Stimulated activated naive CD4-positive, alpha-beta T cell treated with Interleukin-2 at 50 U/mL for 16 hours (primary cell): ENCODE data around the gene IL1RN.

ENCODE experiments used
- DNase-seq: peaks from one replicate; lab custom pipeline; 2025; lab: John Stamatoyannopoulos, UW

The IL1RN gene

DNA sequence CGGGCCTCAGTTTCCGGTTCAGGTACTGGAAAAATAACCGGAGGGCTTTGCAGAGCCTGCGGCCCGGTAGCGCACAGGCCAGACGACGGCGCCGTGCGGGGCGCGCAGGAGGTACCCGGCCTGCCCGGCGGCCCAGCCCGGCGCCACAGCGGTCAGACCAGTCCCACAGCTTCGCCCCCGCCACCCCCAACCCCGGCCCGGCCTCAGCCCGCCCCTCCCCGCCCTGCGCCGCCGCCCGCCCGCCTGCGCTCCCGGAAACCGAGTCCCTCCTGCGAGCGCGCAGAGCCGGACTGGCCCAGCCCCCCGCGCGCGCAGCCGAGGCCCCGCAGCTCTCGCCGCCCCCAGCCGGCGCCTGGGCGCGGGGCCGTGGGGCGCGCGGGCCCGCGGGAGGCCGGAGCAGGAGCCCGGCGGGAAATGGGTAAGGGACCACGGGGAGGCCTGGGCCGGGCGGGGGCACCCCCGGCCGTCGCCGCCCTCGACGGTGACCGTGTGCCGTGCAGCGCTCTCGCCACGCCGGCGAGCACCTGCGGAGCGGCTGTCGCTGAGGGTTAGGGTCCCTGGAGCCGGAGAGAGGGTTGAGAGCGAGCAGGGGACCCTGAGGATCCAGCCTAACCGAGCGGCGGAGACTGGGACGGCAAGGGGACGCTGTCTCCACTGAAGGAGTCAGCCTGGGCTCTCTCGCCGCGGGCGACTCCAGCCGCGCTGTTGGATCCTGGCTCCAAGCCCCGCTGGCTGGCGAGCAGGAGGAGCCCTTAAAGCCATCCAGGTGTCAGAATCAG, 29.9 kb downstream of the IL1RN start:
- DNase-seq: peak; percentile 30

DNA sequence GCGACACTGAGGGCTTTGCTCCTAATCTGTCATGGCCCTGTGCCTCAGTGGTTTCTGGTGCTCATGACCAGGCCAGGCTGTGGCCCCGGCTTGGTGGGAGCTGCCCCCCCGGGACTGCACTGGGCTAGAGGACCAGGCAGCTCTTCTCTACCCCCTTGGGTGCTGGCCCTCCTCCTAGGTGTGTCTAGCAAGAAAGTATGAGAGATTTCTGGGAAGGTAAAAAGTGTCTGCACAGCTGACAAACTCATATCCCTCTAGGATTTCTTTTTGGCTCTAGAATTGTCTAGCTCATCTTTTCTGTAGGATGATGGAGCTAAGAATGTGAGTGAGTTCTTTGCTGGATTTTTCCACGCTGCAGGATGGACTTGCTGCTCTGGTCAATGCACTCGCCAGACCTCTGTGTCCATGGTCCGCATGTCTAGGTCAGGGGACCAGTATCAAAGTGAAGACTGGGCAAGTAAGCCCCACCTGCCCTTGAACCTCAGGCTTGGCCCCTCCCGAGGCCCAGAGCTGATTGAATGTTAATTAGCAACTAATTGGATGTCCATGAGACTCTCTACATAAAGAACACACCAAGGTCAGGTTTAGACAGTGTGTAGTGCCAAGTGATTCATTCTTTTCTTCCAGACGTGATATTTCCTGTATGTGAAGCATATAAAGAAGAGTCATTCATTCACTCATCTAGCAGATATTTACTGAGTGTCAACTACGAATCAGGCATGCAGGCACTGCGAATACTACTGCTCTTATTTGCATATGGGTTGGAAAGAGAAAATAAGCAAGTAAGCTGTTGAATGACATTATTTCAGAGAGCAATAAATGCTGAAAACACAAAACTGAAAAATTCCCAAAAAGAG, 30.7 kb downstream of the IL1RN start:
- DNase-seq: no peak

DNA sequence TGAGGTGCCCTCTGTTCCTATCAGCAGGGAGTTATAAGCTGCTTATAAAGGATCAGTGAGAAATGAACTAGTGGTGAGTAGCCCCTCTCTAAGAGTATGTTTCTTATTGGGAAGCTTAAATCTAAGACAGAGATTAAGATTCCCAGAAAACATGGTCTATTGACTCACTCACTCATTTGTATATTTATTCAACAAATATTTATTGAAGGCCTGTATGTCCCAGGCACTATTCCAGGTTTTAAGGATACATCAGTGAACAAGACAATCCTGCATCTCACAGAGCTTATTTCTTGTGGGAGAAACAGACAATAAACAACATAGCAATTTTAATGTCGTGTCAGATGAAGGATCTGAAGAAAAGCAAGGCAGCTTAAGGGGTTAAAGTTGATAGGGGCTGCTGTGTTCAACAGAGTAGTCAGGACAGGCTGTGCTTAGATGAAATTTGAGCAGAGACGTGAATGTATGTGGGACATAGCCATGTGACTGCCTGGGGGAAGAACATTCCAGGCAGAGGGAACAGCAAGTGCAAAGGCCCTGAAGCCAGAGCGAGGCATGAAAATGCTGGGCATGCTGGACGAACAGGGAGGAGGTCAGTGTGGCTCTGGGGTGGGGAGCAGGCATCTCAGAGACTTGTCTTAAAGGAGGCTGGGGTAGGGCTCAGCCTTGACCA, 31.6 kb downstream of the IL1RN start:
- DNase-seq: no peak

DNA sequence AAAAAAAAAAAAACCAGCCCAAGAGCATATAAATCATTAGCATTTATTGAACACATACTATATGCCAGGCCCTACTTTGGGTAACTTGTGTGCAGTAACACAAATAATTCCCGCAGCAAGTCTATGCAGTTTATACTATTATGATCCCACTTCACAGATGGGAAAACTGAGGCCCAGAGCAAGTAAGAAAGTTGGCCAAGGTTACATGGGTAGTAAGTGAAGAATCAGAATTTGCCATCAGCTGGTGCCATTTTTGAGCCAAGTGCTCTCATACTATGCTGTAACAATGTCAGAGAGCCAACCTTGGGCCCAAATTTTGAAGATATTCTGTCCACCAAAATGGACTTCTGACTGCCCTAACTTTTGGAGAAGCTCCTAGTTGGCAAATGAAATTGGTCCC, 32.9 kb downstream of the IL1RN start:
- no peak for DNase-seq

DNA sequence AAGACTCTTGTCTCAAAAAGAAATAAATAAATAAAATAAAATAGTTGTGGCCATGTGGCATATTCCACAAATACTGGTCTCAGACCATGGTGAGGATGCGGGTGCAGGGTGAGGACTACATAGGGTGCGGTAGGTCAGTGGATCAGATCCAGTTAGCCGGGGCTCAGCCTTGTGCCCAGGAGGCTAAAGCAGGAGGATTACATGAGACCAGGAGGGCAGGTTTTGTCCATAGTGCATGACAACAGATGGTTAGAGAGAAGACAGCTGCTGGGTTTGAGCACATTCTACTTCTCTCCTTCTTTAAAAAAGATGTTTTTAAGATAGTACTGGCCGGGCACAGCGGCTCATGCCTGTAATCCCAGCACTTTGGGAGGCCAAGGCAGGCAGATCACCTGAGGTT, 33.6 kb downstream of the IL1RN start:
- no peak for DNase-seq

DNA sequence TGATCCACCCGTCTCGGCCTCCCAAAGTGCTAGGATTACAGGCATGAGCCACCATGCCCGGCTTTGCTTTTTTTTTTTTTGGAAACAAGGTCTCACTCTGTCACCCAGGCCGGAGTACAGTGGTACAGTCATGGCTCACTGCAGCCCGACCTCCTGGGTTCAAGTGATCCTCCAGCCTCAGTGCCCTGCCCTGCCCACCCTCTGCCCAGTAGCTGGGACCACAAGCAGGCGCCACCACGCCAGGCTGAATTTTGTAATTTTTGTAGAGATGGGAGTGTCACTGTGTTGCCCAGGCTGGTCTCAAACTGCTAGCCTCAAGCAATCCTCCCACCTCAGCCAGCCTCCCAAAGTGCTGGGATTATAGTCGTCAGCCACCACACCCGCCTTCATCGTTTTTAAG, 34.8 kb downstream of the IL1RN start:
- no peak for DNase-seq

DNA sequence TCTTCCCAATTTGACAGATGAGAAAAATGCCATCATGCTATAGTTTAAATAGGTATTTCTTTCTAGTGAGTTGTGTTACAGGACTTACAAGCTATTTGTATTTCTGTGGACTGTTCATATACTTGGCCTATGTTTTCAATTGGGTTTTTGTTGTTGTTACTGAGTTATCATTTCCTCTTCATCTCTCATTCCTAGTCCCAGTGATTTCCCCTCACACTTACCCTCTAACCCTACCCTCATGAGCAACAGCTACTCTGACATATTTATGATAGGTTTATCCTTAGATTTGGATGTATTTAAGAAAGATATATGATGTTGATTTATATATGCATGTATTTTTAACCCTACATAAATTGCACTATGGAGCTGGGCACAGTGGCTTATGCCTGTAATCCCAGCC, 35.5 kb downstream of the IL1RN start:
- DNase-seq: no peak

DNA sequence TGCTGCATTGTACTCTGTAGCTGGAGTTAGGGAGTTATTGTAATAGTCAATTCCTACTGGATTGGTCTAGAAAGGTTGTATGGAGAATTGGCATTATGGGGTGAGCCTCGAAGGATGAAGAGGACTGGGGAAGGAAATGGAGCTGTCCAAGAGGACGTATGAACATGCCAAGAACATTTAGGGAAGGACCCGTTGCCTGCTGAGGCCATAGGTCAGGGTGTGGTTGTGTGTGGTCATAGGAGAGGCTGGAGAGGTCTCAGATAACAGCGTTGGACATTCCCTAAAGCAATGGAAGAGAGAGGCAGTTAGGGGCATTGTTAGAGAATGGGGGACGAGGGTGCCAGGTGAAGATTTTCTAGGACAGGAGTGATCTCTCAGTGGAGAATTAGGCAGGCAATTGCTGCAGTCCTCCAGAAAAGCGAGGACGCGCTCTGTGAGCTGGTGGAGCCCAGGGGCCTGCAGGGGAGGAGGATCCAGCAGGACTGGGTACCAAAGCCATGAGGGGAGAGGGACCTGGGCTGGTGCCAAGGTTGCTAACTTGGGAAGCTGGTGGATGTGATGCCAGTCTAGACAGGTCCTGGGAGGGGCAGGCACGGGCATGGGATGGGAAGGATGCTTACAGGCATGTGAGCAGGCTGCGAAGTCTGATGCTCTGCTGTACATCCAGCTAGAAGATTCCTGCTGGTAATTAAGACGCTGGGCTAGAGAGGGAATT, 37.0 kb downstream of the IL1RN start:
- no peak for DNase-seq

DNA sequence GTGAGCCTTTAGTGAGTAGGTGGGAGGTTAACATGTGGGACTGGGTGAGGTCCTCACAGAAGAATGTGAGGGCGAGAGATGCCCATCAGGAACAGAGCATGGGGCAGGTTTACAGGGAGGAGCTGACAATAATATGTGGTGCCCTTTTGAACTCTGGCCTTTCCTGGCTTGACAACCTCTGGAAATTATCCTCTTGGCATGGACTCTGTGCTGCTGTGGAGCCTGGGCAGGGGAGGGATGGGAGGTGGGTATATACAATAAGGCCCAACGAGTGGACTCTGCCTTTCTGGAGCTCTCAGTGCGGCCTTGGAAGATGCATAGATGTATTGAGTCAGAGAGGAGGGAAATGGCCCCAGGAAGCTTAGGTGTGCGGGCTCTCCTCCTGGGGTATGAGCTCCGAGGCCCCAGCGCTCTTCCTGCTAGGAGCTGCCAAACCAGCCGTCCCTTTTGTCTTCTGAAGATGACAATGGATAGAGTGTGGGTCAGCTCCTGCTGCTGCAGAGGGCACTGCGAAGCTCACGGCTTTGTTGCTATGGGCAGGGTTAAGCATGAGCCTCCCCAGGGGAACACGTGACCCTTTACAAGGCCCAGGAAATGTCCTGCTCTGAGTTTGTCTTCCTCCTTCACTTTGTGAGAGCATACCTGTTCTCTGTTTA, 37.7 kb downstream of the IL1RN start:
- DNase-seq: no peak

DNA sequence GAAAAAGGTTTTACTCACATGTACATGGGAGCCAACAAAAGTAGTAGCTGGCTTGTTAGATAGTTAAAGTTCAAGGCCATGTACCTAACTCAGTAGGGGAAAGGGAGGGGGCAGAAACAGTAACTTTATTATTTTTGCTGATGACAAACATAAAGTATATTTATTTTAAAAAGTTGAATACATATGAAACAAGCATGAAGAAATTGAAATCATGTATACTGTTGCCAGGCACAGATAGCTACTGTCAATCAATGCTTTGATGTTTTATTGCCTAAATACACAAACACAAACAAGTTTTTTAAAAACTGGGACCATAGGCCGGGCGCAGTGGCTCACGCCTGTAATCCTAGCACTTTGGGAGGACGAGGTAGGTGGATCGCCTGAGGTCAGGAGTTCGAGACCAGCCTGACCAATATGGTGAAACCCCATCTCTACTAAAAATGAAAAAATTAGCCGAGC, 38.8 kb downstream of the IL1RN start:
- DNase-seq: no peak

DNA sequence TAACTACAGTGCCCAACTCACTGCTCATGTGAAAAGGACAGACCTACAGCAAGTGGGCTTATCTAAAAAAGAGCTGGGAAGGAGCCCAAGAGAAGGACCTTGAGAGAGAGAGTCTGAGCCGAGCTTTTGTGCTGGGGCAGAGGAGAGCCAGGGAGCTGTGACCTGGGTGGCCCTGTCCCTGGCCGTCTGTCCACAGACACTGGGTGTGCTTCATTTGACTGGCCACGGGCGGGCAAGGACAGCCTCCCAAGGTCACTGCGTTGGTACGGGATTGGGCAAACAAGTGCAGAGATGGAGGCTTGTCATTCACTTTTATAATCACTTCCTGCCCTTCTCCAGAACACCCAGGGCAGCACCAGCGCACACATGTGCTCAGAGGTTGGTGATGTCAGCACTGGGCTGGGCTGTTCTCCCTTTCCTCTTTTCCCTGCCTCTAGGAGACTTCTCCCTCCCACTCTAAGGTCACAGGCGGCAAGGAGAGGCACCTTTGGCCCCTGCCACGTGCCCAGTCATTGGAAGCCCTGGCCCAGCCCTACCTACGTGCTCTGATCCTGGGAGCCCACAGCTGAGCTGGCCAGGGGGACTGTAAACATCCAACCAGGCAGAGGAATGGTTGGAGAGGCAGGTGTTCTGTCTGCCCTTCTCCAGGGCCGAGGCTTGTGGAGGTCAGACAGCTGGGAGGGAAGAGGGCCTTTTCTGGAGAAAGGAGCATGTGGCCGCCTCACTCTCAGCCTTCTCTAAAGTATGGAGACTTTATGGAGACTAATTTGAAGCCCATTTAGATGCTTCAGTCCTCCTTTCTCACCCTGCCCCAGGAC, 39.9 kb downstream of the IL1RN start:
- peak; percentile 30 for DNase-seq

DNA sequence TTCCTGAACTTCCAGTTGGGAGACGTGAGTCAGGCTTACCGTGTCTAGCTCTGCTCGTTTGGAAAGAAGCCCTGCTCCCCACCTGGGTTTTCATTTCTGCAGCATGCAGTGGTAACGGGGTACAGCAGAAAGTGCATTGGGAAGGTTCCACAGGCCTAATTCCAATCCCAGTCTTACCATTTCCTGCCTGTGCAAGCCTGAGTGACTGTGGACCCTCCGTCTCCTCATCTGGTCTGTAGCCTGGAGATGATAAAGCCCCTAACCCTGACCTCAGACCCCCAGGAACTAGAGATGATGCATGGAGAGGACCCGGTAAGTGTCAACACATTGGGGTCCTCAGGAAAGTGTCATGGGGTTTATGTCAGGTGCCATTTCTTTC, 40.6 kb downstream of the IL1RN start:
- no peak for DNase-seq

DNA sequence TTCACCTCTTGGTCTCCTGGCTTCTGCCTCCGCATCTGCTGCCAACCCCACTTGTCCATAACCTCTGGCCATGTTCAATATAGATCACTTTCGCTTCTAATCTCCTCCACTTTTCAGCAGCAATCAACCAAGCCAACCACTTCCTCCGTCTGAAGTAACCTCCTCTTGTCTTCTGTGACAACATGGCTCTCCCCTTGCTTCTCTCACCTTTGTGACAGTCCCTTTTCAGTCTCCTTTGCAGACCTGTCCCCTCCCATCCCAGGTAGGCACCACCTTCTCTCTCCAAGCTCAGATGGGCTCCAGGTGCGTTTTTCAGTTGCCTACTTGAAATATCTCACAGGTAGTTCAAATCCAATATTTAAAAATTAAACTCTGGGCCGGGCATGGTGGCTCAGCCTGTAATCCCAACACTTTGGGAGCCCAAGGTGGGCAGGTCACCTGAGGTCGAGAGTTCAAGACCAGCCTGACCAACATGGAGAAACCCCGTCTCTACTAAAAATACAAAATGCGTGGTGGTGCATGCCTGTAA, 41.7 kb downstream of the IL1RN start:
- no peak for DNase-seq

DNA sequence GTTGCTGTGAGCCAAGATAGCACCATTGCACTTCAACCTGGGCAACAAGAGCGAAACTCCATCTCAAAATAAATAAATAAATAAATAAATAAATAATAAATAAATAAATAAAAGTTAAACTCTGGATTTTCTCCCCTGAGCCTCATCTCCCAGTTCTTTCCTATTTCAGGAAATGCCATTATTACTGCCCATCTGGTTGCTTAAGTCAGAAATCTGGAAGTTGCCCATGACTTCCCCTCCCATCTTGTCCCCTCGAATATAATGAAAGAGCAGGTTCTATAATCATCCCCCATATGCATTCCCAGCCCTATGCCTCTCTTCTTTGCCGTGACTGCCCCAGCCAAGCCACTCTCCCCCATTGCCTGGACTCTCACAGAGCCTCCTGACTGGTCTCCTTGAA, 42.2 kb downstream of the IL1RN start:
- DNase-seq: no peak

DNA sequence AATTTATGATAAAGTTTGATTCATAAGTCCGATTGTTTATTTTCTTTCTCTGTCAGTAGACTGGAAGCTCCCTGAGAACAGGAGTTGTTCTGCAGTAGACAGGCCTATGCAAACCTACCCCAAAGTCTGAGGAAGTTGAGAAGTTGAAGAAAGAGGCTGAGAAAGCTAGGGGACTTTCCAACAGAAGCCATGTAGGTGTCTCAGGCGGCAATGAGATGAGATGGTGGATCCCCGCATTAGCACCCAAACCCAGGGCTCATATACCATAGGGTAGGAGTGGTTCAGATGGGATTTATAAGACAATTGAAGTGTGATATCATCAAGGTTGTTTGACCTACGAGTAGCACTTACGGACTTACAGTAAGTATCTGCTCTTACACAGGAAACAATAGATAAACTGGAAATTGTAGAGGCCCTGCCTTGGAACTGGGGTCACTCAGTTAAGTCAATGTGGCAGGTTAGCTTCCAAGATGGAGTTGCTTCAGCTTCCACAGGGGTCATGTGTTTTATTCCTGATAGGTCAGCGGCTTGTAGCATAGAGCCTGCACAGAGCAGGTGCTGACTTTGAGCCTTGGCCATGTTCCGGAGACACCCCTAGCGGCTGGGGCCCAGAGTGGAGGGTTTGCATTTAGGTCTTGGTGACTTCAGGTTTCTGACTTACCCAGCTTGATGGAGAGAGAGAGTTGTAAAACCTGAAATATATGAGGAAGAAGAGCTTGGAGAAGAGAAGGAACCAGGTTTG, 44.1 kb downstream of the IL1RN start:
- no peak for DNase-seq

DNA sequence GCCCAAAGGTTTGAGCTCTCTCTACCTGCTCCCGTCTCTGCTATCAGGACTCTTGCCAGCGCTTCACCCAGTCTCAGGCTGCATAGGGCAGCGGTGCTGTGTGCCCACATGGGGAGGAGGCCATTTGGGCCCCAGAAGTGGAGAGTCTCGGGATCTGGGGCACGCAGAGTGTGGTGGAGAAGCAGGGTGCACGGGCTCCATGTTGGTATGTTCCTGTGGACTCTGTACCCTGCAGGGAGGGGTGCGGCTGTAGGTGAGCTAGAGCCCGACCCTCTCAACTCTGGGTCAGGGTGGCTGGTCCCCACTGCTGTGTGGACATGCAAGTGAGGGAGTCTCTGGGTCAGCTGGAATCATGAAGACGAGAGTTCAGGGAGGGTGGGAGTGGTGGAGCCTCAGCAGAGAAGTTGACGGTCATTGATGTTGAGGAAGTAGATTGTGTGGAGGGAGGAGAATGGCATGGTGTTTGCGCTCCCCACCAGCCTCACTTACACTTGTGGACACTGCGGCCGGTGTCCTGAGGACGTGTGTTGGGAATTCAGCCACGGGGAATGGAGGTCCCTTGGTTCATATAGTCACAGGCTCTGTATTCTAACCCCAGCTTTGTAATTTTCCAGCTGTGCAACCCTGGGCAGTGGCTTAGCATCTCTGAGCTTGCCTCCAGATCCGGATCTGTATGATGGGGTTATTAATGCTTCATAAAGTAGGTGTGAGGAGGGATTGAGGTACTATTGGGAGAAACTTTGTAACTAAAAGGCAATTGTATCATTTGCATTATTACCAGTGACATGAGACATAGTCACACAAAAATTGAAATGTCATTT, 45.5 kb downstream of the IL1RN start:
- no peak for DNase-seq

DNA sequence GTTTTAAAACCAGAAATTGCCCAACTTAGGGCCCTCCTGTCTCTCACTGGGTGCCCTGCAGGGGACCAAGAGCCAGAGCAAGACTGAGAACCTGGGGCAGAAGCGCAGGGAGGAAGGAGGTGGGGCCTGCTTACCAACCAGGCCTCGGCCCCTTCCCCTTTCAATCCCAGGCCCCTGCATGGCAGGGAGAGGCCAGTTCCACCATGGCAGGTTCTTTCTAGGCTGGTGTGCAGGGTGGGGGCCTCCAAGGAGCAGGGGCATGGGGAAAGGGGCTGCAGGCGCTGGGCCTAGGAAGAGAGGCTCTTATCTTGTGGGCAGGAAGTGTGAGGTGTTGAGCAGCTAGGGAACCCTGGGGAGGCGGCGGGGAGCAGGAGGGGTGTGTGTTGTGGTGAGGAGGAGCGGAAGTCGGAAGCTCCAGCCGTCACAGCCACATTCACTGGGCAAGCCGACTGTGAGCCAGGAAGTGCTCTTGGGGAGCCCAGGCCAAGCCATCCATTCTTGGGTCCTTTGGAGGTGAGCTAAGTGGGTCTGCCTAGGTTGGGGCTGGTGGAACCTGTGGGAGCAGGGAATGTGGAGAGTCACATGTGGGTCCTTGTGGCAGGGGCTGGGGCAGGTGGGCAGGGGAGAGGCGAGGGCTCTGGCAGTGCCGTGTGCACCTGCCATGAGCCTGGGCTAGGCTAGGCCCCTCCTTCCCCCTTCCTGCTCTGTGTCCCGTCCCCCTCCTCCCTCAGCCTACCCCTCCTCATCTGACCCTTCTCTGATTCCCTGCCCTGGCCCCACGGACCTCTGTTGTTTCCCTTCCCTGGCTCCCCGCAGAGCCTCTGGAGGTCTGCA, 46.4 kb downstream of the IL1RN start, which contains the start of gene PSD4:
Gene PSD4, plus strand, starts transcription at position 430 of the 834 bp plus-strand sequence. CDS start 8,486 bp downstream, outside the sequence.
- peak; percentile 83 for DNase-seq

DNA sequence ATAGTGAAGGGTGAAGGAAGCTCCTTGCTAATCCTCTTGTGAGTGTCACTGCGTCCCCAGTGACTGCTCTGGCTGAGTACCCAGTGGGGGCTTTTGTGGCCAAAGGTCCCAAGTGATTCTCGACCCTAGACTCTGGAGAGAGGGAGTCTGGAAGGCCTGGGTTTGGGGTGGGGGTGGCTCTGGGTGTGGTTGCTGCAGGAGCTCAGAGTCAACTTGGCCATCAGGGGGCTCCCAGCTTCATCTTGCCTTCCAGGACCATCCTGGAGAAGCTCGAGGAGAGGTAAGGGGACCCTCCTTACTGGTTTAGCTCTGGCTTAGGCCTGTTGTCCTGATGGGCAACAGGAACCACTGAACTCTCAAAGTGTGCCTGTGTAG, 47.0 kb downstream of the IL1RN start:
- no peak for DNase-seq
